ENCODE results near the gene NR5A1.

DNA sequence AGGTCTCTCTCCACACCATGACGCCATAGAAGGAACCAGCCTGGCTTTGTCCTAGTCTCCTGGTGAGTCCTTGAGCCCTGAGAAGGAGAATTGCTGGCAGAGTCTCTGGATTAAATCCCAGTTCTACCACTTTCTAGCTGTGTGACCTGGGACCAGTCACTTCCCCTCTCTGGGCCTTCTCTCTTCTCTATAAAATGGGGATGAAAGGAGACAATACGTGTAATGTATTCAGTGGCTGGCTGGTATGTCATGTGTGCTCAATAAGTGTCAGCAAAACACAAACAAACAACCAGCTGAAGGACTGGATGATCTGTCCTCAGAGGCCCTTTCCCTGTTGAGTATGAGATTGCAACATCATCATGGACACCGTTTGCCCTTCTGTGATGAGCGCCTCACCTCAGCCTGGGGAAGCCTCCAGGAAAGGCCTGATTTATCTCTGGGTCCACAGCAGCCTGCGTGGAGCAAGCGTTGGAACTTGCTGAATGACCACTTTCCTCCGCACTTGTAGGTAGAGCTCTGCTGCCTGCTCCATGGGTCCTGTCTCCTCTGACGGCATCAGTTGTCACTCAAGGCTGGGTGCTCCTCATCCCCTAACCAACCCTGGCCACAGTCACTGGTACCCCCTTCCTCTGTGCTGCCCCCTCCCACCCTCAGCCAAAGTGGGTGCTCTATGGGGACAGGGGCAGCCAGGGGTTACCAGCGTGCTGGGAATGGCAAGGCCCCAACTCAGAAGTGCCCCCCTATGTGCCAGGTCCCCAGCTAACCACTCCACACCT is 3.6 kb upstream of the NR5A1 start:
- TF ChIP-seq ZNF8 (CRISPR knock-in tag; IDR thresholded peaks at IDR 0.05) (no peak), ZNF70 (CRISPR knock-in tag; IDR thresholded peaks at IDR 0.05) (no peak), RARB (CRISPR knock-in tag; IDR thresholded peaks at IDR 0.05) (no peak), CSRNP3 (CRISPR knock-in tag; IDR thresholded peaks at IDR 0.05) (no peak), ARNTL (CRISPR knock-in tag; IDR thresholded peaks at IDR 0.05; ENCODE audit: borderline replicate concordance, low read depth) (no peak), SNAI2 (CRISPR knock-in tag; IDR thresholded peaks at IDR 0.05) (no peak), ESRRG (CRISPR knock-in tag; IDR thresholded peaks at IDR 0.05) (no peak), ZFP3 (CRISPR knock-in tag; IDR thresholded peaks at IDR 0.05) (no peak), GLIS3 (CRISPR knock-in tag; IDR thresholded peaks at IDR 0.05) (no peak)
- TF ChIP-seq, protein P1, sequence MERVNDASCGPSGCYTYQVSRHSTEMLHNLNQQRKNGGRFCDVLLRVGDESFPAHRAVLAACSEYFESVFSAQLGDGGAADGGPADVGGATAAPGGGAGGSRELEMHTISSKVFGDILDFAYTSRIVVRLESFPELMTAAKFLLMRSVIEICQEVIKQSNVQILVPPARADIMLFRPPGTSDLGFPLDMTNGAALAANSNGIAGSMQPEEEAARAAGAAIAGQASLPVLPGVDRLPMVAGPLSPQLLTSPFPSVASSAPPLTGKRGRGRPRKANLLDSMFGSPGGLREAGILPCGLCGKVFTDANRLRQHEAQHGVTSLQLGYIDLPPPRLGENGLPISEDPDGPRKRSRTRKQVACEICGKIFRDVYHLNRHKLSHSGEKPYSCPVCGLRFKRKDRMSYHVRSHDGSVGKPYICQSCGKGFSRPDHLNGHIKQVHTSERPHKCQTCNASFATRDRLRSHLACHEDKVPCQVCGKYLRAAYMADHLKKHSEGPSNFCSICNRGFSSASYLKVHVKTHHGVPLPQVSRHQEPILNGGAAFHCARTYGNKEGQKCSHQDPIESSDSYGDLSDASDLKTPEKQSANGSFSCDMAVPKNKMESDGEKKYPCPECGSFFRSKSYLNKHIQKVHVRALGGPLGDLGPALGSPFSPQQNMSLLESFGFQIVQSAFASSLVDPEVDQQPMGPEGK (CRISPR knock-in tag; IDR thresholded peaks at IDR 0.05; ENCODE audit: borderline replicate concordance) = no peak
- TF ChIP-seq, protein P2, sequence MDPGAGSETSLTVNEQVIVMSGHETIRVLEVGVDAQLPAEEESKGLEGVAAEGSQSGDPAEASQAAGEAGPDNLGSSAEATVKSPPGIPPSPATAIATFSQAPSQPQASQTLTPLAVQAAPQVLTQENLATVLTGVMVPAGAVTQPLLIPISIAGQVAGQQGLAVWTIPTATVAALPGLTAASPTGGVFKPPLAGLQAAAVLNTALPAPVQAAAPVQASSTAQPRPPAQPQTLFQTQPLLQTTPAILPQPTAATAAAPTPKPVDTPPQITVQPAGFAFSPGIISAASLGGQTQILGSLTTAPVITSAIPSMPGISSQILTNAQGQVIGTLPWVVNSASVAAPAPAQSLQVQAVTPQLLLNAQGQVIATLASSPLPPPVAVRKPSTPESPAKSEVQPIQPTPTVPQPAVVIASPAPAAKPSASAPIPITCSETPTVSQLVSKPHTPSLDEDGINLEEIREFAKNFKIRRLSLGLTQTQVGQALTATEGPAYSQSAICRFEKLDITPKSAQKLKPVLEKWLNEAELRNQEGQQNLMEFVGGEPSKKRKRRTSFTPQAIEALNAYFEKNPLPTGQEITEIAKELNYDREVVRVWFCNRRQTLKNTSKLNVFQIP (CRISPR knock-in tag; IDR thresholded peaks at IDR 0.05; ENCODE audit: borderline replicate concordance, low read depth) = no peak
- TF ChIP-seq, protein P3, sequence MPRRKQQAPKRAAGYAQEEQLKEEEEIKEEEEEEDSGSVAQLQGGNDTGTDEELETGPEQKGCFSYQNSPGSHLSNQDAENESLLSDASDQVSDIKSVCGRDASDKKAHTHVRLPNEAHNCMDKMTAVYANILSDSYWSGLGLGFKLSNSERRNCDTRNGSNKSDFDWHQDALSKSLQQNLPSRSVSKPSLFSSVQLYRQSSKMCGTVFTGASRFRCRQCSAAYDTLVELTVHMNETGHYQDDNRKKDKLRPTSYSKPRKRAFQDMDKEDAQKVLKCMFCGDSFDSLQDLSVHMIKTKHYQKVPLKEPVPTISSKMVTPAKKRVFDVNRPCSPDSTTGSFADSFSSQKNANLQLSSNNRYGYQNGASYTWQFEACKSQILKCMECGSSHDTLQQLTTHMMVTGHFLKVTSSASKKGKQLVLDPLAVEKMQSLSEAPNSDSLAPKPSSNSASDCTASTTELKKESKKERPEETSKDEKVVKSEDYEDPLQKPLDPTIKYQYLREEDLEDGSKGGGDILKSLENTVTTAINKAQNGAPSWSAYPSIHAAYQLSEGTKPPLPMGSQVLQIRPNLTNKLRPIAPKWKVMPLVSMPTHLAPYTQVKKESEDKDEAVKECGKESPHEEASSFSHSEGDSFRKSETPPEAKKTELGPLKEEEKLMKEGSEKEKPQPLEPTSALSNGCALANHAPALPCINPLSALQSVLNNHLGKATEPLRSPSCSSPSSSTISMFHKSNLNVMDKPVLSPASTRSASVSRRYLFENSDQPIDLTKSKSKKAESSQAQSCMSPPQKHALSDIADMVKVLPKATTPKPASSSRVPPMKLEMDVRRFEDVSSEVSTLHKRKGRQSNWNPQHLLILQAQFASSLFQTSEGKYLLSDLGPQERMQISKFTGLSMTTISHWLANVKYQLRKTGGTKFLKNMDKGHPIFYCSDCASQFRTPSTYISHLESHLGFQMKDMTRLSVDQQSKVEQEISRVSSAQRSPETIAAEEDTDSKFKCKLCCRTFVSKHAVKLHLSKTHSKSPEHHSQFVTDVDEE (CRISPR knock-in tag; IDR thresholded peaks at IDR 0.05) = no peak
- TF ChIP-seq, protein P4, sequence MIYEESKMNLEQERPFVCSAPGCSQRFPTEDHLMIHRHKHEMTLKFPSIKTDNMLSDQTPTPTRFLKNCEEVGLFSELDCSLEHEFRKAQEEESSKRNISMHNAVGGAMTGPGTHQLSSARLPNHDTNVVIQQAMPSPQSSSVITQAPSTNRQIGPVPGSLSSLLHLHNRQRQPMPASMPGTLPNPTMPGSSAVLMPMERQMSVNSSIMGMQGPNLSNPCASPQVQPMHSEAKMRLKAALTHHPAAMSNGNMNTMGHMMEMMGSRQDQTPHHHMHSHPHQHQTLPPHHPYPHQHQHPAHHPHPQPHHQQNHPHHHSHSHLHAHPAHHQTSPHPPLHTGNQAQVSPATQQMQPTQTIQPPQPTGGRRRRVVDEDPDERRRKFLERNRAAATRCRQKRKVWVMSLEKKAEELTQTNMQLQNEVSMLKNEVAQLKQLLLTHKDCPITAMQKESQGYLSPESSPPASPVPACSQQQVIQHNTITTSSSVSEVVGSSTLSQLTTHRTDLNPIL (CRISPR knock-in tag; IDR thresholded peaks at IDR 0.05; ENCODE audit: low read depth) = no peak
